Measurements from ENCODE around the gene CHCHD3. TPM values are rescaled to one million over a fixed set of nuclear protein-coding genes. Genes with fewer than 3 reads are reported as not detected.
"Not testable (repeated sequence)": the region's sequence is repeated elsewhere in the genome, so short reads cannot be mapped to it uniquely, and the experiment has no call there.

The CHCHD3 gene
- polyA plus RNA-seq, 3 donors = 30.5 to 56.7 (median 48.8) TPM

DNA sequence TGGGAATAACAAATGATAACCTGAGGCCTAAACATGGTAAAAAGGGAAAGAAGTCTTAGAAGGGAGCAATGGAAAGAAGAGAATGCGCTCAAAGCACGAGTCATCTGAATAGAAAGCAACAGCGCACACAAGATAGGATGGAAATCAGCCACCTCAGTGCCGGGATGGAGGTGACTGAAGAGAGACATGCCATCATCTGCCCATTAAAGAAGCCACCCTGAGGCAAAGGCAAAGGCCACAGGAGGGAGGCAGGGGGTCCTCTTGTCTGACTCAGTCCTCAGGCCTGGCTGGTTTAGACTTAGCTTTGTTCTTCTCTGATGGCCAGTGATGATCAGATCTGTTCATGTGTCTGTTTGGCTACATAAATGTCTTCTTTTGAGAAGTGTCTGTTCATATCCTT is 180.6 kb downstream of the CHCHD3 start:
- no peak overlapping the region for H2AFZ ChIP-seq (ENCODE audit: insufficient read depth, low read depth, low read length, poor library complexity, severe bottlenecking)
- H3K4me3 Mint-ChIP-seq = no peak overlapping the region
- 72% methylated on average over 4 of the region's 4 CpGs for WGBS (ENCODE audit: insufficient coverage)
- H3K9ac ChIP-seq (ENCODE audit: insufficient read depth, low read length, poor library complexity, severe bottlenecking) = no peak overlapping the region
- no peaks in the 10 kb centered on the region for H4K20me1 ChIP-seq (ENCODE audit: insufficient read depth, low read length)
- no peak for DNase-seq
- H3K36me3 Mint-ChIP-seq = peaks cover 24 to 30% of the 10 kb centered on the region in 2 donors
- no peaks in the 10 kb centered on the region for H3K4me1 Mint-ChIP-seq
- peaks cover 0 to 3% of the 10 kb centered on the region in 2 donors for H3K9me3 ChIP-seq (replicated peaks in 1 of 2; ENCODE audit: control insufficient read depth in 1 of 2, insufficient read depth in 1 of 2, low read length in 2 of 2)
- H3K4me2 ChIP-seq (replicated peaks; ENCODE audit: extremely low read depth, low read length, poor library complexity, severe bottlenecking) = no peak overlapping the region
- H3K9me3 Mint-ChIP-seq = peaks cover 4 to 13% (median 6%) of the 10 kb centered on the region in 7 donors
- TF ChIP-seq CTCF (IDR thresholded peaks at IDR 0.05) = no peak
- intact Hi-C loops (cut with micrococcal nuclease) = no loop called here
- H3K79me2 ChIP-seq (ENCODE audit: insufficient read depth, low read length) = no peaks in the 10 kb centered on the region
- H3K4me3 ChIP-seq (replicated peaks in 1 of 3; ENCODE audit: low read depth in 2 of 3, low read length in 3 of 3) = no peak overlapping the region
- H3K27me3 Mint-ChIP-seq (ENCODE audit: low read depth in 3 of 3) = no peaks in the 10 kb centered on the region
- no peak overlapping the region for H3K27ac Mint-ChIP-seq
- no peaks in the 10 kb centered on the region for H3K27me3 ChIP-seq (ENCODE audit: control insufficient read depth in 2 of 2, insufficient read depth in 2 of 2, low read length in 2 of 2)
- no peaks in the 10 kb centered on the region for H3K4me1 ChIP-seq (ENCODE audit: control insufficient read depth in 1 of 2, insufficient read depth in 2 of 2, low read length in 2 of 2)
- peaks cover 0 to 4% of the 10 kb centered on the region in 2 donors for H3K36me3 ChIP-seq (replicated peaks in 1 of 2; ENCODE audit: control insufficient read depth in 1 of 2, insufficient read depth in 2 of 2, low read length in 2 of 2)
- H3K27ac ChIP-seq (ENCODE audit: low read depth in 1 of 2, low read length in 2 of 2) = no peak overlapping the region

DNA sequence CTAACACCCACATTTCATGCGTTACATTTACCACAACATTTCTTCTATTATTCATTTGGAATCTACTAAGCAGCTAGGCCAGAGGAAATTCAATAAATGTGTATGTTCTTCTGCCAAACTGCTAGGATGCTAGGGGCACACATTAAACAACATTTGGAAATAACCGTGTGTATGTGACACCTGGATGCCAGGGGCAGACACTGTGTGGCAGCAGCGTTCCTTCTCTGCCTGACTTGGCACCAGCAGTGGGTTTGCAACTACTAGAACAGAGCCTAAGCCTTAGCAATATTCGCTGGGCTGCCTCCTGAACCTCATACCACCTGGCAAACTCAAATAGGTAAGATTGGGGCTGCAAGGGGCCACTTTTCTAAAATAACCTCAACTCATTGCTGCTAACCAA is 182.1 kb downstream of the CHCHD3 start:
- Histone ChIP-seq H3K36me3 (replicated peaks in 1 of 2; ENCODE audit: control insufficient read depth in 1 of 2, insufficient read depth in 2 of 2, low read length in 2 of 2) (no peaks in the 10 kb centered on the region), H3K4me2 (replicated peaks; ENCODE audit: extremely low read depth, low read length, poor library complexity, severe bottlenecking) (no peak overlapping the region), H3K79me2 (ENCODE audit: insufficient read depth, low read length) (no peaks in the 10 kb centered on the region), H3K9ac (ENCODE audit: insufficient read depth, low read length, poor library complexity, severe bottlenecking) (no peak overlapping the region), H2AFZ (ENCODE audit: insufficient read depth, low read depth, low read length, poor library complexity, severe bottlenecking) (no peak overlapping the region), H3K27ac (ENCODE audit: low read depth in 1 of 2, low read length in 2 of 2) (no peak overlapping the region), H3K27me3 (ENCODE audit: control insufficient read depth in 2 of 2, insufficient read depth in 2 of 2, low read length in 2 of 2) (no peaks in the 10 kb centered on the region), H3K4me1 (ENCODE audit: control insufficient read depth in 1 of 2, insufficient read depth in 2 of 2, low read length in 2 of 2) (no peaks in the 10 kb centered on the region), H4K20me1 (ENCODE audit: insufficient read depth, low read length) (no peaks in the 10 kb centered on the region), H3K4me3 (replicated peaks in 1 of 3; ENCODE audit: low read depth in 2 of 3, low read length in 3 of 3) (no peak overlapping the region), H3K9me3 (replicated peaks in 1 of 2; ENCODE audit: control insufficient read depth in 1 of 2, insufficient read depth in 1 of 2, low read length in 2 of 2) (peaks cover 0 to 3% of the 10 kb centered on the region in 2 donors)
- Mint-ChIP-seq H3K4me3 (no peak overlapping the region), H3K36me3 (peaks cover 16 to 25% of the 10 kb centered on the region in 2 donors), H3K27me3 (ENCODE audit: low read depth in 3 of 3) (no peaks in the 10 kb centered on the region), H3K4me1 (no peaks in the 10 kb centered on the region), H3K9me3 (peaks cover 4 to 13% (median 7%) of the 10 kb centered on the region in 7 donors), H3K27ac (no peak overlapping the region)
- TF ChIP-seq CTCF (IDR thresholded peaks at IDR 0.05) = no peak
- 100% methylated on average over 2 of the region's 4 CpGs for WGBS (ENCODE audit: insufficient coverage)
- DNase-seq = no peak
- intact Hi-C loops (cut with micrococcal nuclease) = no loop called here

GRCh38 chr7:132898641-132899175 is 183.2 kb downstream of the CHCHD3 start:
- H3K27ac ChIP-seq (ENCODE audit: low read depth in 1 of 2, low read length in 2 of 2); H2AFZ ChIP-seq (ENCODE audit: insufficient read depth, low read depth, low read length, poor library complexity, severe bottlenecking); H3K4me1 Mint-ChIP-seq; DNase-seq; H3K4me2 ChIP-seq (replicated peaks; ENCODE audit: extremely low read depth, low read length, poor library complexity, severe bottlenecking); H3K9me3 ChIP-seq (replicated peaks in 1 of 2; ENCODE audit: control insufficient read depth in 1 of 2, insufficient read depth in 1 of 2, low read length in 2 of 2); H3K79me2 ChIP-seq (ENCODE audit: insufficient read depth, low read length); H3K36me3 ChIP-seq (replicated peaks in 1 of 2; ENCODE audit: control insufficient read depth in 1 of 2, insufficient read depth in 2 of 2, low read length in 2 of 2); H3K4me1 ChIP-seq (ENCODE audit: control insufficient read depth in 1 of 2, insufficient read depth in 2 of 2, low read length in 2 of 2); H3K27ac Mint-ChIP-seq; intact Hi-C loops (cut with micrococcal nuclease); H3K9ac ChIP-seq (ENCODE audit: insufficient read depth, low read length, poor library complexity, severe bottlenecking); H3K27me3 ChIP-seq (ENCODE audit: control insufficient read depth in 2 of 2, insufficient read depth in 2 of 2, low read length in 2 of 2); H4K20me1 ChIP-seq (ENCODE audit: insufficient read depth, low read length); H3K27me3 Mint-ChIP-seq (ENCODE audit: low read depth in 3 of 3); H3K4me3 Mint-ChIP-seq; H3K4me3 ChIP-seq (replicated peaks in 1 of 3; ENCODE audit: low read depth in 2 of 3, low read length in 3 of 3): not testable (repeated sequence)
- Mint-ChIP-seq H3K9me3 (peaks cover 2 to 14% (median 6%) of the 10 kb centered on the region in 7 donors), H3K36me3 (peaks cover 14 to 18% of the 10 kb centered on the region in 2 donors)
- WGBS (ENCODE audit: insufficient coverage) = 92% methylated on average over 11 of the region's 38 CpGs
